ENCODE results near the gene KCNIP3.
A peak's percentile ranks its signal among the peaks of the same experiment; 100 is the strongest.
"Not testable (repeated sequence)": the region's sequence is repeated elsewhere in the genome, so short reads cannot be mapped to it uniquely, and the experiment has no call there.

KCNIP3 gene

DNA sequence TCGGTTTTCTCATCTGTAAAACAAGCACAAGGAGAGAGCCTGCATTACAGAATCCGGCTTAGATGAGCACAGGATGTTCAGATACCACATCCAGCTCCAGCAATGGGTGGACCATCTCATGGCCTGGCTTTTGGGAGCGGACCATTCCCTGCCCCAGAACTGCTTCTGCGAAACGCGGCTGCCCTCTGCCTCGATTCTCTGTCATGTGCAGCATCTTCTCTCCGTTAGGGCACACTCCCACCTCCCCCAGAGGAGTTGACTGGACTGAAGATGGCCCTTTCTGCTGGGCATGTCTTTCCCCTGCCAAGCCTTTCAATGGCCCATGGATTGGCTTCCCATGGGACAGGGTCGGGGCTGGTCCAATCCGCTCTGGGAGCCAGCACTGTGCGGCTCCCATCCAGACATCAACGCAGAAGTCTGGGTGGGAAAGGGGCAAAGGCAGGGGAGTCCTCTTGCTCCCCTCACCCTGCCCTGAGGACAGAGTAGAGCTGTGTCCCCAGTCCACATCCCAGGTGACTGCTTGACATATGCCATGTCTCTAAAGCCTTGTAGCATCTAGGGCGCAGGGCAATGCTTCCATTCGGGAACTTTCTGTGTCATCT, 91.0 kb downstream of the KCNIP3 start:
- DNase-seq, result no peak

GRCh38 chr2:95388856-95389244, 91.7 kb downstream of the KCNIP3 start:
- DNase-seq, result no peak

DNA sequence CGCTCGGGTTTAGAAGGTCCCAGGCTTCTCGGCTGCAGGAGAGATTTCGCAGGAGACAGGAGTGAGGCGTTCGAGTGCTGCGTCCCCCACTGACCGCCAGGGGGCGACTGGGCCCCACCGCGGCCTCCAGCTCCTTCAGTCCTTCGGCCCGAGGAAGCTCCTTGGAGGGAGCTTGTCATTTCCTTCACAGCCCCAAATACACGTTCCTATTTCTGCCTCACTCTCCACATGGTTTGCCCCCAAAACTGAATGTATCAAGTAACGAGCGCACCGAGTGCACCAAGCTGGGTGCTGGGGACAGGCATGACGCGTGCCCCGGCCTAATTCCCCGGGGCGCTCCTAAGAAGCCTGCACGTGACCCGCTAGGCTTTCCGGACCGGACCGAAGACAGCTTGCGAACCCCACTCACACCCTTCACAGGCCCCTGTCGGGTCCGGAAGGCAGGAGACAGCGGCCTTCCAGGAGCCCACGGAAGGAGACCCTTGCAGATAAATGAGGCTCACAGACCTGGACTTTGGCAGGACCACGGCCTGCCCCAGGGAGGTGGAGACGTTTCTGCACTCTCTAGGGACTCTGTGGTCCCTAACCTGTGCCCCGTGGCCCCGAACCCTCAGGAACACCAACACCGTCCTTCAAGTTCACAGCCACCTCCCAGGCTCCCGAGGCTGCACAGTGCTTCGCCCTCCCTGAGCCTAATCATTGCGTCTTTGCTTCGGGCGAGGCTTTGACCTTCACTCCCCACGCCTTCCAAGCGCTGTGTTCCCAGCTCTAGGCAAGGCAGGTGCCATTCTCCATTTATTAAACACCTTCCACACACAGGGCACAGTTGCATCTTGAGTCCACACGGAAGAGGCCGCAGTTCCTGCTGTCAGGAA, 92.3 kb downstream of the KCNIP3 start:
- DNase-seq, result peak; percentile 7

GRCh38 chr2:95390272-95390880, 93.2 kb downstream of the KCNIP3 start:
- DNase-seq, result no peak

GRCh38 chr2:95390881-95391321, 93.8 kb downstream of the KCNIP3 start:
- DNase-seq, result no peak

DNA sequence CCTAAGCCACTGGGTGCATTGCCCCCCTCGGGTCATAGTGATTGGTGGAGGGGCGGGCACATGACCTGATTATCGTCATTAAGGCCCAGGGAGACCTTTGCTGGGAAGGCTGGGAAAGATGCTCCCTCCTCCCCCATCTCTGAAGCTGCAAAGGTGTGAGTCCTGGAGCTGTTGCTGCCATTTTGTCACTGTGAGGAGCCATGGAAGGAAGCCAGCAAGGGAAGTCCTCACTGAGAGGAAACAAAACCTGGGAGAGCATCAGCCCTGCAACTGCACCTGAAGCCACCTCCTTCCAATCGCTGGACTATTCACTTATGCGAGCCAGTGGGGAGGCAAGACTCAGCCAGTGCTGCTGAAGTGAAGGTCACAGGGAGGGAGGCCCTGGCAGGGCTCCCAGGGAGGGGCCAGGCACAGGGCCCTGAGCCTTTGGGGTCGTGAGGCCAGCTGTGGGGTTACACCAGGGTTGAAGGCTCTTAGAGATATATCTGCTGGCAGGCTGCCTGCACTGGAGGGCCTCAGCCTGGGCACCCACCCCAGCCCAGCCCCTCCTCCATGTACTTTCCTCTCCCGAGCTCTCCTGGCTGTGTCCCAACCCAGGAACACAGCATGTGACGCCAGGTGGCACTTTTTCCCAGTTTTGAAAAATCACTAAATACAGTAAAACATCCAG, 94.6 kb downstream of the KCNIP3 start:
- DNase-seq, result no peak

DNA sequence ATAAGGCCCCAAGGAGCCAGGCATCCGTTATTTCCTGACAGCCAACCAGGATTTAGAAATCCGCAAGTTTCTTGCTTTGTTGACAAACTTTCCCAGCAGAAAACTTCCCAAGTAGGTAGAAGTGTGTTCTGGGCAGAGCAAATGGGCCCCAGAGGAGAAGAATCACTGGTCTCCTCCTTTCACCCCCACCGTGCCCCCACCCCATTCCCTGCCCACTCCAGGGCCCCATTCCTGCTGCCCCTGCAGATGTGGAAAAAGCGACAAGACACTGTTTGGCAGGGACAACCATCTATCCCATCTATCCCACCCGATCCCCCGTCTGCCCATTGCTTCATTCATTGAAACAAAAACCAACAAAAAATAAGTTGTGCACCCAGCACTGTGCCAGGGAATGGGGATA, 95.2 kb downstream of the KCNIP3 start:
- DNase-seq, result no peak

DNA sequence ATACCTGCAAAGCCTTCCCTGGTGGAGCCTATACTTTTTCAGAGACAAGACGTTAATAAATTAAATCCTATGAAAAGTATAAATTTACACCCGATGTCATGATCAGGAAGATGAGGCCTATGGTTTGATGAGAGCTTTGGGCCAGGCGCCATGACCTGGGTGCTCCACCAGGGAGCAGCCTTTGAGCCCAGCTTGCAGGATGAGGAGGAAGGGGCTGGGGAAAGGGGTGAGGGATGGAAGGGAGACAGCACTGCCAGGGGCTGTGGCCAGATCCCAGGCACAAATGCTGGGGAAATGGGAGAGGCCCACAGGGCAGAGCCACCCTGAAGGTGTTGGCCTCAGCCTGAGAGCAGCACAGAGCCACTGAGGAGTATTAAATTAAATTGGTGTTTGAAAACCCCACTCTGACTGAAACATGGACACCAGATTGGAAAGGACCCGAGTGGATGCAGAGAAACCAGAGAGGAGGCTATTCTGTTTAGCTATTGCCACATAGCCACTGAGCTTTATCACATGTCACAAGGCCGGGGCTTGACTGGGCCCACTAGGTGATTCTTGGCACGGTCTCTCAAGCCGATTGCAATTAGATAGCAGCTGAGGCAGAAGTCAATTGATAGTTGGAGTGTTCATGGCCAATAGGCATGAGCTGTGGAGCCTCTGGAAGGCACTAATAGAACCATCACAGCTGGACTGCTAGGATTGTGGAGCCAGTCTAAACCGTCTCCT, 95.7 kb downstream of the KCNIP3 start:
- no peak for DNase-seq

- no peak for DNase-seq
These were observed 96.8 kb downstream of the KCNIP3 start for GRCh38 chr2:95393901-95394300.

DNA sequence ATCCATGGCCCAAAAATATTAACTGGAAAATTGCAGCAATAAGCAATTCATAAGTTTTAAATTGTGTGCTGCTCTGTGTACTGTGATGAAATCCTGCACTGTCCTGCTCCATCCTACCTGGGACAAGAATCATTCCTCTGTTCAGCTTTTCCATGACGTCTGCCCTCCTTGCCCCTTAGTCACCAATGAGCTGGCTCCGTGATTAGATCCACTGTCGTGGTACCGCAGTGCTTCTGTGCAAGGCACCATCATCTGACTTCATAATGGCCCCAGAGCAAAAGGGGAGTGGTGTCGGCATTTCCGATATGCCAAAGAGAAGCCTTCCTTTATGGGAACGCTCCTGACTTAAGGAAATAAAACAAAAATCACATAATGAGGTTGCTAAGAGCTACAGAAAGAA, 101.9 kb downstream of the KCNIP3 start:
- no peak for DNase-seq

DNA sequence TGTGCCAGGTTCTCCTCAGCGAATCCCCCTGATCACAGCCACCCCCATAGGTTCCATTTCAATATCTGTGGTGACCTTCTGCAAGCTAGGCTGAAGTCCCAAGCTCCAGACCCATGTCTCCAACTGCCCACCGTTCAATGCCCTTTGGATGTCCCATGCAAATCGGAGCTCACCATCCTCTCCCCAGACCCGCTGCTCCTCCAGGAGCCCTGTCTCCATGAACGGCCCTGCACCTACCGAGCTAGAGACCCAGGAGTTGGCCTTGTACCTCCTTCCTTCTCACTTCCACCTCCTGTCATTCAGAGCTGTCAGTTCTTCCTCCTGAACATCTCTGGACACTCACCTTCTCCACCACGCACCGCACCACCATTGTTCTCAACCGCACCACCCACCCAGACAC, 104.3 kb downstream of the KCNIP3 start:
- no peak for DNase-seq

DNA sequence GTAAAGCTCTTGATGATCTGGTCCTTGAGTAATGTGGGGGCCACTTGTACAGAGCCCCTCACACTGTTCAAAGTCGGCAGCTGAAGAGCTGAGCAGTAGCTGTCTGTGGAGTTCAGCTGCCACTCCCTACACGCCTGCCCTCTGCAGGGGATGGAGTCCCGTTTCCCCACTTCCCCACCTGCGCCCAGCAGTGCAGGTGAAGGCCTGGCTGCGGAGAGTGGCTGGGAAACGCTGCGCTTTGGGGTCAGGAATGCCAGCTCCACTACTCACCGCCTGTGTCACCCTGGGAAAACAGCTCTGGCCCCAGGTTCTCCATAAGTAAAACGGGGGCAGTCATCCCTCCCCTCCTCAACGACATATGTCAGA, 104.8 kb downstream of the KCNIP3 start:
- DNase-seq, result not testable (repeated sequence)

DNA sequence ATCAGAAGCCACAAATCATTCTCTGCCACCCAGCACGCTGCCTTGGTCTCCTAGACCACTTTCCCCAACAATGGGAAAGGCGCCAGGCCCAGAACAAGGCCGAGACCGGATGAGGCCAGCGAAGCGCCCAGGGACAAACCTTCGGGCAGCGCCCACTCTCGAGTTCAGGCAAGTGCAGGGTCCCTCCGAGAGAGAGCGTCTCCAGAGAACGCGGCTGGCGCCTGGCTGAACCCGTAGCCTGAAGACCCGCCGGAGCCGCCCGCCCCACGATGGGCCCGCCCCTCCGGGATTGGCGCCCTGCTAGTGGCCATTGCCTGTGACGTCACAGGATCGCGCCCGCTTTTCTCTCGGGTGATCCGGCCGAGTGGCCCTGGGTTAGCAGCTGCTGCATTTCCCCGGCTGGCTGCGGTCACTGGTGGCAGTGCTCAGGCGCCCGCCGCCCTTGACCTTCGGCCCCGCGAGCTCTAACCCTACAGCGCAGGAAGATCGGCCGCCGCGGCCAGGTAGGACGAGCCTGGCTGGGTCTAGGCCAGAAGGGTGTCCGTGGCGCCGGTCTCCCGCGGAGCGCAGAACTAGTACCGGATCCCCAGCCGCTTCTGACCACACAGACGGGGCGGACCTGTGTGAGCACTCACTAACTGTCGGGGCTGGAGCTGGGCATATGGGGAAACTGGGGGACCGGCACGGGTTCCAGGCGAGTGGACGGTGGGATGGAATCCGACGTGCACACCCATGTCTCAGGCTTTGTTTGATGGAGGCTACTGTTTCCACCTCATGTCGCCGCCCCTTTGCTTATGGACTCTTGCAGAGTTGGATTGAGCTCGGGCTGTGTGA, 105.4 kb downstream of the KCNIP3 start, which contains the start of gene FAHD2A:
TSS of gene FAHD2A (plus strand) at position 339 of the 834 bp plus-strand sequence. CDS start 2,851 bp downstream, outside the sequence.
- peak; percentile 89 for DNase-seq

DNA sequence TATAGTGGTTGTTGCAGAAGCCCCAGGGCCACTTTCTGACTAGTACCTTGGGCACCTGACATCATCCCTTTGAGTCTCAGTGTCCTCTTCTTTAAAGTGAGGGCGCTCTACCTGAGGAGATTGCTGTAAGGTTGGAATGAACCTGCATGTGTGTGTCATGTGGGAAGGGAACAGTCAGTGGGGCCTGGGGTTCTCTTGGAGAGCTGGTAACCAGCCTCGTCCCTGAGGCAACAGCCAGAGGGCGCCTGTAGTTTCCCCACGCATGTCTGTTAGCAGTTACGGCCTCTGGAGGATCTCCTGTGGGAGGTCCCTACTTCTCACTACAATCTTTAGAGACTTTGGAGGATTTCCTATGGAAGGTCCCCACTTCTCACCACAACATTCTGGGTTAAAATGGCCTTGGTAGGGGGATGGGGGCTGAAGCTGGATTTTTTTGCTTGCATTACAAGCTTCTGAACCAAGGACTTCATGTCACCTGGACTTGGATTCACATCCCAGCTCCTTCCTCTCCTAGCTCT, 106.1 kb downstream of the KCNIP3 start:
- peak; percentile 35 for DNase-seq

- DNase-seq, result not testable (repeated sequence)
These were observed 106.7 kb downstream of the KCNIP3 start for GRCh38 chr2:95403824-95404223.

DNA sequence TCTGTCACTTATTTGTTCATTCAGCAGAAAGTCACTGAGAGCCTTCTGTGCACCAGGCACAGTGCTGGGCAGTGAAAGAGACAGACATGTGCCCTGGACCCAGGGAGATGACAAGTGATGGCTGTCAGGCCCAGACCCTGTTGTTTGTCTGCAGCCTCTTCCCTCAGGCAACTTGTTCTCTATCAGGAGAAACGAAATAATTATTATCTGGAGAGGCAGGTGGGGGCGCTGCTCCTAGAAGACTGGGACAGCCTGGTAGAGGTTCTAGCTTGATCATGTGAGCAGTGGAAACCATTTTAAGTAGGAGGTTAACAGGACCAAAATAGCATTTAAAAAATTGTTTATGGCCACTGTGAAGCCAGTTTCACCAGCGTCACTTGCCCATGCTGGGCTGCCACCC, 107.5 kb downstream of the KCNIP3 start:
- not testable (repeated sequence) for DNase-seq

DNA sequence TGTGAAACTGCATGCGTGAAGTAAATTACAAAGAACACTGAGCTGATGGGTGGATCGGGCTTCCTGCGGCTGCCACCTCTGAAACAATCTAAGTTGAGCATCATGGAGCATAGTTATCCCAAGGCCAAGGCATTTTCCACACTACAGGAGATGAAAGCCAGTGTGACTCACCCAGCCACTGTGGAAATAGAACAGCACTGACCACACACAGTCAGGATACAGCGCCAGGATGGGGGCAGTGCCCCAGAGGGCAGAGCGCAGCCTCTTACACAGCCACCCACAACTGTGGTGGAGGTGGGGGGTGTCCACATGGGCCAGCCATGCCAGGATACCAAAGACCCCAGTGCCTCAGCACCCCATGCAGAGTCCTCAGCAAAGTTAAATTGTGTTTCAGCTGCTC, 114.1 kb downstream of the KCNIP3 start:
- DNase-seq, result not testable (repeated sequence)

- DNase-seq, result peak; percentile 29
These were observed 117.0 kb downstream of the KCNIP3 start for GRCh38 chr2:95414015-95414594.

DNA sequence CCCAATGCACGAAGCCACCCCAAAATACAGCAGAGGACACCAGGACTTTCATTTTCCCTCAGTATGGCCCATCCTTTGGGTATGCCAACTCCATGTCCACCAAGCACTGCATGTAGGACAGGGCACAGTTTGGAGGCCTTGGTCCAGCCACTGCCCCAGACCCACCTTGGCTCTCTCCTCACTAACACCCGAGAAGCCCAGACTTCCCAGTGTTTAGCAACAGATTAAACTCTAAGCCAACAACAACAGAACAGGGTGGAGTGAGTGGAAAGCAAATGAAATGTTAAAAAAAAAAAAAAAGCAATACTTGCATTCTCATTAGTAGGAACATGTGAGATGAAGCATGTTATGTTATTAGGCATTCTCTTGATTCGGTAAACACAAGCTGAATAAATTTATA, 118.0 kb downstream of the KCNIP3 start:
- DNase-seq, result not testable (repeated sequence)

GRCh38 chr2:95415561-95415960, 118.4 kb downstream of the KCNIP3 start:
- not testable (repeated sequence) for DNase-seq
